Measurements from ENCODE around the gene PARP3. TPM values are rescaled to one million over a fixed set of nuclear protein-coding genes. Genes with fewer than 3 reads are reported as not detected.
"Not testable (repeated sequence)": the region's sequence is repeated elsewhere in the genome, so short reads cannot be mapped to it uniquely, and the experiment has no call there.

The PARP3 gene
- total RNA-seq, 1 donor from 2014 or later, result 21.7 TPM

DNA sequence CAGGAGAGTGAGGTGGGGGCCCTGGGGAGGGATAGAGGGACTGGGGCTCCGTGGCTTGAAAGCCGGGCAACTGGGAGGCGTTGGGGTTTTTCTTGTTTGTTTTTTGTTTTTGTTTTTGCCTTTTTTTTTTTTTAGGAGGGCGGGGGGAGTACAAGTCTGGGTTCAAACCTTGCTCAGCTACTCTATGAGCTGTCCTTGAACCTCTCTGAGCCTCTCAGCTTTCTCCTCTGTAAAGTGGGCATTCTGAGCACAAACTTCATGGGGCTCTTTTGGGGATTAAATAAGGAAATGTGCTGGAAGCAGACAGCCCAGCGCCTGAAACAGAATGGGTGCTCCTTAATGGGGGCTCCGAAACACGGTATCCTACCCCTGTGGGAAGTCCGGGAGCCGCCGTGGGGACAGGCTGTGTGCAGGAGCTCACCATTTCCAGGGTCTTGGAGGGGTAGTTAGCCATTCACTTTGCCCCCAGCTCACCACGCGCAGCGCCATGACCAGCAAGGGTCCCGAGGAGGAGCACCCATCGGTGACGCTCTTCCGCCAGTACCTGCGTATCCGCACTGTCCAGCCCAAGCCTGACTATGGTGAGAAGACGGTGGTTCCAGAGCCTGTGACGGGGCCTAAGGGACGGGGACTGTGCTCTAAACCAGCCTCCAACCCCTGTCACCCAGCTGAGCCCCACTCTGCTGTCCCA lies 41.6 kb downstream of the PARP3 start:
- no peak for DNase-seq (ENCODE audit: low read depth)

DNA sequence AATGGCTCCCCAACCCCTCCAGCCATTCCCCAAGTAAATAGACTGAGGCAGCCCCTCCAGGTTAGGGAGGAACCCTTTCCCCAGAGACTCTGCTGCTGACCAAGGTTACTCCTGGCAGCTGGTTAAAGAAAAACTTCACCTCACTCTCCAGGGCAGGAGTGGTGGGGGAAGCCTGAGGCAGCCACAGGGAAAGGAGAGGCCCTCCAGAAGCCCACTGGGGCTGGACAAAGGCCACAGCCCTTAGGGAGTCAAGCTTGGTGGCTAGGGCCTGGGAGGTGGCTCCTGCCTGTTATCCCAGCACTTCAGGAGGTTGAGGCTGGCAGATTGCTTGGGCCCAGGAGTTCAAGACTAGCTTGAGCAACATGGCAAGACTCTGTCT lies 42.1 kb downstream of the PARP3 start:
- DNase-seq (ENCODE audit: low read depth), result no peak

DNA sequence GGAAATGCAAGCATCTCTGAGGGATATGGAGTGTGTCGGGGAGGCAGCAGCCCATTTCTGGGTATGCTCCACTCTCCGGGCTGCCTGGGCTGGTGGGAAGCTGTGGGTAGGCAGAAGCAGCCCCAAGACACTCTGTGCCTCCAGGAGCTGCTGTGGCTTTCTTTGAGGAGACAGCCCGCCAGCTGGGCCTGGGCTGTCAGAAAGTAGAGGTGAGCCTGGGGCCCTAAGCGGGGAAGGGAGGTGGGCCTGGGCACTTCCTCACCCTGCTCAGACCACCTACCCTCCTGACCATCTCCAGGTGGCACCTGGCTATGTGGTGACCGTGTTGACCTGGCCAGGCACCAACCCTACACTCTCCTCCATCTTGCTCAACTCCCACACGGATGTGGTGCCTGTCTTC lies 42.9 kb downstream of the PARP3 start:
- no peak for DNase-seq (ENCODE audit: low read depth)

DNA sequence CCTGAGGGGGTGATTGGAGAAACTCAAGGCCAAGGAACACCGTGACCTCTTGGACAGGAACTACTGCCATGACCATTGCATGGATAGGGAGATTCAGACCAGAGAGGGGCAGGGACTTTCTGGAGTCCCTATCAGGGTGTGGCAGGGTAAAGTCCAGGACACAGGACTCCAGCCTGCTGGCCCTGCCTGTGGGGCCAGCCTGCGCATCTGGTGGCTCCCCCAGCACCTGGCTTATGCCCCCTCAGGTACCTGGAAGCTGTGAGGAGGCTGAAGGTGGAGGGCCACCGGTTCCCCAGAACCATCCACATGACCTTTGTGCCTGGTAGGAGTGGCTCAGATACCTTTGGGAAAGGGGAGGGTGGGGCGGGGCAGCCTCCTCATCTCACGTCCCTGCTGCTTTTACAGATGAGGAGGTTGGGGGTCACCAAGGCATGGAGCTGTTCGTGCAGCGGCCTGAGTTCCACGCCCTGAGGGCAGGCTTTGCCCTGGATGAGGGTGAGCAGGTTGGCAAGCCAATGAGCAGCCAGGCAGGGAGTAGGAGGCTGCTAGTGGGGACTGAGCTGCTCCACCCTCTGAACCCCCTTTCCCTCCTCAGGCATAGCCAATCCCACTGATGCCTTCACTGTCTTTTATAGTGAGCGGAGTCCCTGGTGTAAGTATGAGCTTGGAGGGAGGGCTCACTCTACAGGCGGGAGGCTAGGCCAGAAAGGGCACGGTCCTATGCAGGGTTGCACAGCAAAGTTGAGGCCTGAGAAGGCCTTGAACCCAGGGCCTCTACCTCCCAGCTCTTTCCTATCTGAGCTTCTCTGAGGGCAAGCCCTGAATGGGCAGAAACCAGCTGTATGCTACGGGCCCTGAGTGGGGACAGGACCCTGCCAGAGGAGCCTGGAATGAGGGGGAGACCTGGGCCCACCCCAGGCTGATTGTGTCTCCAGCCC lies 44.1 kb downstream of the PARP3 start:
- no peak for DNase-seq (ENCODE audit: low read depth)

DNA sequence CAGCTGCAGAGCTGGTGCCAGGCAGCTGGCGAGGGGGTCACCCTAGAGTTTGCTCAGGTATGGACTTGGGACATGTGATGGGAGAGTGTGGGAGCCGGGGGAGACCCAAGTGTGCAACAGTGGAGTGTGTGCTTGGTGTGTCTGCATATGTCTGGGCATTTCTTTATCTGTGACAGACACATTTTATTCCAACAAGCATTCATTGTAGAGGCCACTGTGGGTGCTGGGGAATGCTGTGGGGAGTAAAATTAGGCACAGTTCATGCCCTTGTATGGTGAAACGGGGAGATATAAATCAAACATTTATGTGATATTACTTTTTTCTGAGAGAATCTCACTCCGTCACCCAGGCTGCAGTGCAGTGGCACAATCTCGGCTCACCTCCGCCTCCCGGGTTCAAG lies 45.4 kb downstream of the PARP3 start:
- DNase-seq (ENCODE audit: low read depth), result no peak

DNA sequence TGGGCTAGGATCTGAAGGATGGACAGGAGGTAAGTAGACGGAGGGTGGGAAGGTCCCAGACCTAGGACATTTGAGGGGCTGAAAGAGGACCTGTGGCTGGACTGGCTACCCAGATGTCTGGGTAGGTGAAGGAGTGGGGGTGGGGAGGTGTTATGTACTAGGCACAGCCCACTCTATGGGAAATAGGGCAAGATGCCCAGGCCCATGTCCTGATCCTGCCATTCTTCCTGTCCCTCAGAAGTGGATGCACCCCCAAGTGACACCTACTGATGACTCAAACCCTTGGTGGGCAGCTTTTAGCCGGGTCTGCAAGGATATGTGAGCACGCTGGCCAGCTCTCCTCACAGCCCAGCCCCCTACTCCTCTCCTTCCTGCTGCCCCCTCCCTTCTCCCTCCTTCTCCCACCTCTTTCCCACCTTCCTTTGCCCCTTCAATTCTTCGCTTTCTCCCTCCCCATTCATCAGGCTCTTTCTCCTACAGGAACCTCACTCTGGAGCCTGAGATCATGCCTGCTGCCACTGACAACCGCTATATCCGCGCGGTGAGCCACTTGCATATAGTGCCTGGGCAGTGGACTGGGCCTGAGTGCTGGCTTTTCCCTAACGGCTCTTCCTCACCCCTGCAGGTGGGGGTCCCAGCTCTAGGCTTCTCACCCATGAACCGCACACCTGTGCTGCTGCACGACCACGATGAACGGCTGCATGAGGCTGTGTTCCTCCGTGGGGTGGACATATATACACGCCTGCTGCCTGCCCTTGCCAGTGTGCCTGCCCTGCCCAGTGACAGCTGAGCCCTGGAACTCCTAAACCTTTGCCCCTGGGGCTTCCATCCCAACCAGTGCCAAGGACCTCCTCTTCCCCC lies 46.4 kb downstream of the PARP3 start:
- DNase-seq (ENCODE audit: low read depth), result no peak

DNA sequence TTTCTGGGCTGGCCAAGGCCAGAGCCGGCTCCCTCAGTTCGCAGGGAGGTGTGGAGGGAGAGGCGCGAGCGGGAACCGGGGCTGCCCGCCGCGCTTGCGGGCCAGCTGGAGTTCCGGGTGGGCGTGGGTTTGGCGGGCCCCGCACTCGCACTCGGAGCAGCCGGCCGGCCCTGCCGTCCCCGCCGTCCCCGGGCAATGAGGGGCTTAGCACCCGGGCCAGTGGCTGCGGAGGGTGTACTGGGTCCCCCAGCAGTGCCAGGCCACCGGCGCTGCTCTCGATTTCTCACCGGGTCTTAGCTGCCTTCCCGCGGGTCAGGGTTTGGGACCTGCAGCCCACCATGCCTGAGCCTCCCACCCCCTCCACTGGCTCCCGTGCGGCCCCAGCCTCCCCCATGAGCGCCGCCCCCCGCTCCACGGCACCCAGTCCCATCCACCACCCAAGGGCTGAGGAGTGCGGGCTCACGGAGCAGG lies 48.4 kb downstream of the PARP3 start:
- DNase-seq (ENCODE audit: low read depth), result not testable (repeated sequence)

DNA sequence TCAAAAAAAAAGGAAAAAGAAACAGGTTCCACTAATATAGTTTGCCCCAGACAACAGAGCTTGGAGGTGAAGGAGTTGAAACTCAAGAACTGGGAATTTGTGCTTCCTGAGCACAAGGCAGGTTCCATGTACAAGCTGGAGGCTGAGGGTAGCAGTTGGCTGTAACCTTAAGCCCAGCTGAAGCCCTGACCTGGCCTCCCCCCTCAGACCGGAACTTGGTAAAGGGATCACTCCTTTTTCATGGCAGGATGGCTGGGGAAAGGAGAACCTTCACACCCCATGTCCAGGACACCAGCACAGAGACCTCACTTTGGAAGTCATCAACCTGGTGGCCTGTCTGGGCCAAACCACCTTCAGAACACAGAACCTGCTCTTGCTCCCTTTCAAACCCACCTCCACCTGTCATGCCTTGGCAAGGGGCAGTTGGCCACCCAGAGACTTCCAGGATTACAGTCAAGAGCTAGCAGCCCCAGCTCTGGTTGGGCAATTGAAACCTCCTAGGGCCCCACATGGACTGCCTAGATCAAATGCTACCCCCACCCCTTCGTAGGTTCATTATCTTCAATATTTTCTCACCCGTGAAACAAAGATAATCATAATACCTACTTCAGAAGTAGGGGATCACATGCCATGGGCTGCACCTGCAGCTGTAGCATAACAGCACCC lies 50.0 kb downstream of the PARP3 start:
- DNase-seq (ENCODE audit: low read depth), result no peak

DNA sequence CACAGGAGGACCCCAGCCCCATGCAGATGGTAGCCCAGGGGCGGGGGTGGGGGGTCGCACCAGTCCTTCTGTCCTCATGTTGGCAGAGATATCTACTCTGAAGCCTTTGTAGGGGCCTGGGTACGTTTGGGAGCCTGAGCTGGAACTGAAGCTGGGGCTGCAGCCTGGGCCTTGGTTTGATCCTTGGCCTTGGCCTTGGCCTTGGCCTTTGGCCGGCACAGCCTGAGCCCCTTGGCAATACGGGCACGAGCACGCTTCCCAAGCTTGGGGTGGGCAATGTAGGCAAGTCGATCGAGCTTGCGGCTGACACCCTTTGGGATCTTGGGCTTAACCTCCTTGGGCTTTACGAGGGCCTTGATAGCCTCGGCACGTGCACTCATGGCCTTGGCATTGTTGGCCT lies 51.5 kb downstream of the PARP3 start:
- DNase-seq (ENCODE audit: low read depth), result not testable (repeated sequence)

DNA sequence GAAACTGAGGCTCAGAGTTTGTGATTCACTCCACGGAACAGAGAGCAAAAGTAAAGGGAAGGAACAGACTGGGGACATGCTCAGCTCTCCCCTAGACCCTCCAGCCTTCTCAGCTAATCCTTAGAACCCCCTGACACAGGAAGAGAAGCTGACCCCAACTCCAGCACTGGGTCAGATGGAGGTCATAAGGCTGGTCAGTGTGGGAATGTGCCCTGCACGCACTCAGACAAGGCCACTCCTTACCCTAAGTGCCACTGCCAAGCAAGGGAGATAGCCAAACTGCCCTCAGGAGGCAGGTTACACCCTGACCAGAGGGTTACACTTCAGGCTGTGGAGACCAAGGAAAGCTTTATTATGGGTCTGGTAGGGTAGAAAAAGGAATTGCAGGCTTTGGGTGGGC lies 52.4 kb downstream of the PARP3 start:
- no peak for DNase-seq (ENCODE audit: low read depth)

DNA sequence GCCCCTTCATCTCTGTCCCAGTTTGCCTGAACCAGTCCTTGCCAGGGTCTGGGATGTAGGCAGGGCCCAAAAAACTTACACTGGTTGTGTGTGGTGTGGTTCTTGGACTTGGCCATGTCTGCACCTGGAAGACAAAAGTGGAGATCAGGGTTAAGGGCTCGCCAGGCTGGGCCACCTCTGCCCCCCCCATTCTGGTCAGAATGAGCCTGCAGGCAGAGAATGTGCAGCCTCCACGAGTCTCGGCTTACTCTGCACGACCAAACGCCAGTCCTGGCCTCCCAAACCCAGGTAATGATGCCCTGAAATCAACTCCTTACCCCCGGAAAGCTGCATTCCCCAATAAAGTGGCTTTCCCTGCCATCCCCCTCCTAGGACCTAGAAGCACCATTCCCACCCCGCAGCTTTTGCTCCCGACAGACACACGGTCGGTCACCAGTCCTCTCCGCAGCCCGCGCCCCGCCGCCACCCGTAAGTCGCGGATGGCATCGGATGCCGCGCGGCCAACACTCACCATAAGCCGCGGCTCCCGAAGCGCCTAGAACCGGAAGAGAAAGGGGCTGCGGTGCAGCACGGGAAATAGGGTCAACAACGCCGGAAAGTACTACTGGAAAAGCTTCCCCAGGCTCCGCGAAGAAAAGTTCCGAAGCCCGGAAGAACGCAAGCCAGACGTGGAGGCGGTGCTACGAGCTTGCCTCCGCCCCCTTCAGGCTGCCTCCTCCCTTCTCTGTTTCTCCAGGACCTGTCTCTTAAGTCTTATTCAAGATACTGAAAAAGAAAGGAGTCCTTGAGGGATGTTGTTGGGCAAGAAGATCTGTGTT lies 53.4 kb downstream of the PARP3 start, which contains the start of gene RPL29:
Gene RPL29 (minus strand): TSS at position 550 of the 818 bp plus-strand sequence. CDS start 434 bp downstream, at position 116.
- peak; percentile 96 for DNase-seq (ENCODE audit: low read depth)

DNA sequence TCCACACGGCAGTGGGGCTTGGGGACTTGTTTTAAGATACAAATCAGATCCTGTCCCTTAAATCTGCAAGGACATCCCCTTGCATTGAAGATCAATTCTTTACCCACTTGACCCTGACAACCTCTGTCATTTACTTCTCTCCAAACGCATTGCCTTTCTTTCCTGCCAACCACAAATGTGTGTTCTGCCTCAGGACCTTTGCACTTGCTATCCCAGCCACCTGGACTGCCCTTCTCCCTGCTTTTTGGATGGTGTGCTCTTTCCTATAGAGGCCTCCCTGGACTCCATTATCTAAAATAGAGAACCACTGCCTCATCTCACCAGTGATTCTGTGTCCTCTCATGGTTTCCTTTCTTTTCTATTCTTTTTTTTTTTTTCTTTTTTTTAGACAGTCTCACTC lies 55.0 kb downstream of the PARP3 start:
- DNase-seq (ENCODE audit: low read depth), result no peak

DNA sequence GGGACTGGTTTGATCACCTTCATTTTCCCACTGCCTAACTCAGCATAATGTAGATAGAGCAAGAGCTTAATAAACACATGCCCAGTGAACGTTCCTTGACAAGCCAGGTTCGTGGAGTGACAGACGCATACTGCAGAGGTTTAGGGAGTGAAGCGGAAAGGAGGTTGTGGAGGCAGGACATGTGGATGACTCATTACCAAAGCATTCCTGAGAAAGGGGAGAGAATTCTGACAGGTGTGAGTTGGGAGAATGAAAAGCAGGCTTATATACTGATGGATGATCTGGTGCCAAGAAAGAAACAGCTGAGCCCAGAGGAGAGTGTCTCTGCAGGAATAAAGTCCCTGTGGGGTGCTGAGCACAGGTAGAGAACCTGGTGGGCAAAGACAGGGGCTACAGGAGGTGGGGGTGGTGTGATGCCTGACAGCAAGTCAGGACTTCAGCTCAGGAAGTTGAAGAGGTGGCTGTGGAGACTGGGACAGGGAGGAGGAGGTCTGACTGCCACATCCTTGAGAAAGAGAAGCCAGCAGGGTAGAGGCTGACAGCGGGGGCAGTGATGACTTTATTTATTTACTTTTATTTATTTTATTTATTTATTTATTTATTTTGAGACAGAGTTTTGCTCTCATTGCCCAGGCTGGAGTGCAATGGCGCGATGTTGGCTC lies 55.9 kb downstream of the PARP3 start:
- no peak for DNase-seq (ENCODE audit: low read depth)

Other genes starting within 250 kb of the PARP3 start
- gene GRM2, start 235.3 kb upstream of the PARP3 start, total RNA-seq, result 0.11 and 0.31 TPM in 2 replicates
- gene IQCF6, start 163.1 kb upstream of the PARP3 start, total RNA-seq, result not detected in 2 replicates
- not detected in 2 replicates for gene IQCF2, start 80.7 kb upstream of the PARP3 start, total RNA-seq
- not detected in 2 replicates for gene IQCF5, start 66.8 kb upstream of the PARP3 start, total RNA-seq
- not detected in 2 replicates for gene IQCF1, start 39.0 kb upstream of the PARP3 start, total RNA-seq
- 22.1 and 22.3 TPM in 2 replicates for gene RRP9, start 459 bp upstream of the PARP3 start, total RNA-seq
- gene GPR62, start 13.0 kb downstream of the PARP3 start, total RNA-seq, result not detected in 2 replicates
- gene PCBP4, start 25.1 kb downstream of the PARP3 start, total RNA-seq, result 159 and 351 TPM in 2 replicates
- gene ABHD14B, start 31.7 kb downstream of the PARP3 start, total RNA-seq, result 31.6 and 32.5 TPM in 2 replicates
- 20.6 and 38.8 TPM in 2 replicates for gene ABHD14A, start 32.7 kb downstream of the PARP3 start, total RNA-seq
- 44.5 and 52.9 TPM in 2 replicates for gene ACY1, start 41.2 kb downstream of the PARP3 start, total RNA-seq
- 1,456 and 1,610 TPM in 2 replicates for gene RPL29, start 53.5 kb downstream of the PARP3 start, total RNA-seq
- 8.9 and 12.3 TPM in 2 replicates for gene DUSP7, start 114.2 kb downstream of the PARP3 start, total RNA-seq
- 1.2 and 1.3 TPM in 2 replicates for gene POC1A, start 212.1 kb downstream of the PARP3 start, total RNA-seq

Measured in myocyte (in vitro differentiated cells).